Mucosa of descending colon (tissue), 3 donors: ENCODE results near the gene PITPNM1. TPM values are rescaled to one million over a fixed set of nuclear protein-coding genes. Genes with fewer than 3 reads are reported as not detected.

Experiments
- ATAC-seq: fragments of 200-7000 bp; cut with Tn5 transposase; one replicate; pipeline ENCODE4 v1.9.1; 2020; ENCODE audit warnings: mild to moderate bottlenecking, moderate library complexity
- DNase-seq, 3 donors: peaks; one replicate each; pipeline ENCODE4 v3.0.0-alpha.2; 2020
- H3K36me3 ChIP-seq: fragments of 200-600 bp; one replicate; pipeline ENCODE4 v1.8.0; 2021; ENCODE audit warnings: low read depth, mild to moderate bottlenecking
- H3K4me1 ChIP-seq: fragments of 200-600 bp; one replicate; pipeline ENCODE4 v1.8.0; 2021; ENCODE audit warnings: low read depth, mild to moderate bottlenecking
- H3K4me3 ChIP-seq: fragments of 200-600 bp; one replicate; pipeline ENCODE4 v1.8.0; 2021; ENCODE audit warnings: mild to moderate bottlenecking
- H3K9me3 ChIP-seq: fragments of 200-600 bp; one replicate; pipeline ENCODE4 v1.8.0; 2021; ENCODE audit warnings: mild to moderate bottlenecking
- CTCF ChIP-seq: fragments of 200-600 bp; IDR thresholded peaks from one replicate; pipeline ENCODE4 v1.8.0; 2022; ENCODE audit warnings: antibody characterized with exemption, mild to moderate bottlenecking
- intact Hi-C, 2 donors: fragments of 100-400 bp; cut with DNase I in 1 of 2; cut with micrococcal nuclease in 1 of 2; formaldehyde crosslinking; loops; one replicate each; pipeline versions ENCODE4 v1.11.0 to v1.11.1; 2022; cut with DNase I, micrococcal nuclease
- microRNA-seq: library from miRNA; unstranded; fragments of <30 nt; microRNA quantifications from one replicate; pipeline ENCODE4, GENCODE V29; 2019
- total RNA-seq, 3 donors: library from RNA; stranded (reverse); fragmentation: NEBNext Ultra II Directional in 2 of 3; extraction: Animal tissue kit (Norgen Biotek cat#: 25700) in 2 of 3; gene quantifications; one replicate each; pipeline versions ENCODE4 v1.2.1 to v1.2.4, GENCODE V29; 2021 to 2023
- donor health status: DM: no; HTN: no; CAD: no; lungs with moderate emphysema.
- donor health status: DM: no; HTN: no; CAD: no.
- donor health status: DM: no; HTN: yes; CAD: no.

Gene PITPNM1
- total RNA-seq, 3 donors from 2014 or later = 59.6 to 104 (median 83.7) TPM

- no peak for DNase-seq
- TF ChIP-seq CTCF = no peak
- intact Hi-C loops = no loop called here
- ATAC-seq = peak; percentile 9
- Histone ChIP-seq H3K36me3 (no peaks in the 10 kb centered on the region), H3K9me3 (no peaks in the 10 kb centered on the region), H3K4me3 (no peak overlapping the region), H3K4me1 (no peaks in the 10 kb centered on the region)
Measured at GRCh38 chr11:67449116-67449844, 55.9 kb downstream of the PITPNM1 start.

- intact Hi-C loops = no loop called here
- peak in 1 of 3 donors; percentile 36 for DNase-seq
- Histone ChIP-seq H3K36me3 (no peaks in the 10 kb centered on the region), H3K4me1 (no peaks in the 10 kb centered on the region), H3K4me3 (no peak overlapping the region), H3K9me3 (no peaks in the 10 kb centered on the region)
- no peak for ATAC-seq
- no peak for TF ChIP-seq CTCF
Measured at GRCh38 chr11:67448220-67448609, 56.9 kb downstream of the PITPNM1 start.

GRCh38 chr11:67445515-67445914 is 59.6 kb downstream of the PITPNM1 start:
- ATAC-seq (no peak), DNase-seq (no peak)
- TF ChIP-seq CTCF = no peak
- Histone ChIP-seq H3K4me3 (no peak overlapping the region), H3K9me3 (no peaks in the 10 kb centered on the region), H3K36me3 (no peaks in the 10 kb centered on the region), H3K4me1 (peaks cover 7% of the 10 kb centered on the region)
- intact Hi-C loops = no loop called here

- TF ChIP-seq CTCF = no peak
- H3K4me1 ChIP-seq = peaks cover 19% of the 10 kb centered on the region
- intact Hi-C loops = no loop called here
- ATAC-seq (peak; percentile 21), DNase-seq (no peak)
- H3K9me3 ChIP-seq = no peaks in the 10 kb centered on the region
- H3K36me3 ChIP-seq = no peaks in the 10 kb centered on the region
- peak overlapping the region; percentile 80 for H3K4me3 ChIP-seq
Measured at GRCh38 chr11:67442504-67443404, 62.4 kb downstream of the PITPNM1 start.

Small RNA genes lying within 50 kb of the gene (microRNA-seq; reads per million reads assigned to microRNA genes)
- gene MIR6752 = not detected

Other genes with a start within 250 kb of the PITPNM1 start
- 100 to 1,000 TPM in 2 of 3 donors, 10 to 100 TPM in 1; 86.8 to 114 (median 106) TPM for gene GRK2, start 238.9 kb downstream of the PITPNM1 start, total RNA-seq
- gene ANKRD13D, start 216.1 kb downstream of the PITPNM1 start, total RNA-seq = 10 to 100 TPM; 20.0 to 46.3 (median 26.7) TPM
- gene SSH3, start 201.8 kb downstream of the PITPNM1 start, total RNA-seq = 10 to 100 TPM; 55.8 to 87.0 (median 57.6) TPM
- 100 to 1,000 TPM; 130 to 266 (median 201) TPM for gene POLD4, start 151.8 kb downstream of the PITPNM1 start, total RNA-seq
- 1 to 10 TPM; 2.2 to 3.0 (median 2.7) TPM for gene CLCF1, start 131.8 kb downstream of the PITPNM1 start, total RNA-seq
- gene RAD9A, start 113.4 kb downstream of the PITPNM1 start, total RNA-seq = 10 to 100 TPM; 27.9 to 39.3 (median 29.1) TPM
- gene PPP1CA, start 103.5 kb downstream of the PITPNM1 start, total RNA-seq = 100 to 1,000 TPM; 130 to 239 (median 209) TPM
- 1 to 10 TPM; 5.0 to 8.4 (median 5.3) TPM for gene TBC1D10C, start 101.3 kb downstream of the PITPNM1 start, total RNA-seq
- gene CARNS1, start 89.7 kb downstream of the PITPNM1 start, total RNA-seq = under 1 TPM; 0.26 to 0.89 (median 0.70) TPM
- 10 to 100 TPM; 43.1 to 51.6 (median 45.4) TPM for gene RPS6KB2, start 76.9 kb downstream of the PITPNM1 start, total RNA-seq
- 10 to 100 TPM in 2 of 3 donors, 1 to 10 TPM in 1; 7.2 to 13.6 (median 10.0) TPM for gene PTPRCAP, start 67.7 kb downstream of the PITPNM1 start, total RNA-seq
- 100 to 1,000 TPM; 133 to 240 (median 184) TPM for gene CORO1B, start 61.9 kb downstream of the PITPNM1 start, total RNA-seq
- not detected for gene GPR152, start 52.6 kb downstream of the PITPNM1 start, total RNA-seq
- gene CABP4, start 50.0 kb downstream of the PITPNM1 start, total RNA-seq = 1 to 10 TPM in 2 of 3 donors, under 1 TPM in 1; 0.95 to 1.9 (median 1.2) TPM
- 10 to 100 TPM; 44.7 to 82.2 (median 60.9) TPM for gene TMEM134, start 36.1 kb downstream of the PITPNM1 start, total RNA-seq
- gene AIP, start 22.3 kb downstream of the PITPNM1 start, total RNA-seq = 10 to 100 TPM; 33.7 to 84.9 (median 52.2) TPM
- 10 to 100 TPM; 63.5 to 81.3 (median 79.3) TPM for gene CDK2AP2, start 2.8 kb upstream of the PITPNM1 start, total RNA-seq
- gene CABP2, start 18.1 kb upstream of the PITPNM1 start, total RNA-seq = not detected
- 100 to 1,000 TPM; 284 to 441 (median 325) TPM for gene GSTP1, start 78.4 kb upstream of the PITPNM1 start, total RNA-seq
- 100 to 1,000 TPM; 248 to 349 (median 311) TPM for gene NDUFV1, start 101.6 kb upstream of the PITPNM1 start, total RNA-seq
- gene NUDT8, start 124.6 kb upstream of the PITPNM1 start, total RNA-seq = 10 to 100 TPM; 17.3 to 34.6 (median 23.1) TPM
- gene TBX10, start 134.4 kb upstream of the PITPNM1 start, total RNA-seq = 10 to 100 TPM in 1 of 3 donors, 1 to 10 TPM in 2; 3.7 to 19.1 (median 9.6) TPM
- 10 to 100 TPM in 2 of 3 donors, 1 to 10 TPM in 1; 3.3 to 14.6 (median 14.1) TPM for gene ACY3, start 145.4 kb upstream of the PITPNM1 start, total RNA-seq
- under 1 TPM in 2 of 3 donors, not detected in 1; 0.29 to 0.48 TPM for gene ALDH3B2, start 169.3 kb upstream of the PITPNM1 start, total RNA-seq